ENCODE measurements around the gene SLC6A15. TPM values are rescaled to one million over a fixed set of nuclear protein-coding genes. Genes with fewer than 3 reads are reported as not detected.

The SLC6A15 gene
- total and polyA plus RNA-seq, 2 of the 13 experiments (the other 11 are each of a cell fraction or from before 2014, with no cell fraction given) = not detected

DNA sequence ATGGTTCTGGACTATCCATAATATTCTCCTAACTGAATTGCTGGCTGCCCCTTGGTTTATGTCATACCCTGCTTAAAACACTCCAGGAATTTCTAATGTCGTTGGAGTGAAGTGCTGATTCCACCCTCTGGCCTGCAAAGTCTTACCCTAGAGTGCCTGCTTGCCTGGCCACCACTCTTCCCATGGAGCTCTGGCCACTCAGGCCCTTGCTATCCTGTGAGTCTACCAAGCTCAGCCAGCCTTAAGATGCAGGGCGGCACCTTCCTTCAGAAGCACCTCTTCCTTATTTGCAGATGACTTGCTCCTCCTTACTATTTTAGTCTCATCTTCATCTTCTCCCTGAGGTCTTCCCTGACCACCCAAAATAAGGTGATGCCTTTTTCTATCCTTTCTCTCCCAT, 35.3 kb downstream of the SLC6A15 start:
- H2AFZ ChIP-seq (ENCODE audit: low read length) = no peak overlapping the region
- in situ Hi-C loops (cut with HindIII; ENCODE audit: extremely low pct_ligation_motif_present, low pct_unique_long_range_greater_than_20kb) = no loop called here

More for the DNA sequence above, 35.3 kb downstream of the SLC6A15 start:
- H3K4me1 ChIP-seq (ENCODE audit: insufficient read depth, low read length) = no peaks in the 10 kb centered on the region
- no peak overlapping the region for H3K27ac ChIP-seq (ENCODE audit: extremely low read length, insufficient read depth, low read length)
- H3K4me2 ChIP-seq (ENCODE audit: low read depth, low read length) = no peak overlapping the region
- no peaks in the 10 kb centered on the region for H3K36me3 ChIP-seq (replicated peaks in 1 of 2; ENCODE audit: control insufficient read depth in 1 of 2, insufficient read depth in 2 of 2, low read length in 2 of 2)
- FAIRE-seq = no peak
- no peaks in the 10 kb centered on the region for H3K79me2 ChIP-seq (ENCODE audit: insufficient read depth, low read length)
- BruUV-seq (replicated peaks) = no TSS peak
- DNase-seq (ENCODE audit: low spot score) = no peak
- no peak for ATAC-seq
- CTCF ChIA-PET (ENCODE audit: low intra/inter-chr PET ratio, low total read pairs) = no interaction called here
- no peaks in the 10 kb centered on the region for H4K20me1 ChIP-seq (ENCODE audit: insufficient read depth, low read length)
- H3K27me3 ChIP-seq (ENCODE audit: control insufficient read depth in 1 of 2, insufficient read depth in 2 of 2, low read length in 2 of 2) = no peaks in the 10 kb centered on the region
- TF ChIP-seq ZNF44 (CRISPR knock-in tag; IDR thresholded peaks at IDR 0.05) (no peak), JDP2 (CRISPR knock-in tag; IDR thresholded peaks at IDR 0.05; ENCODE audit: borderline replicate concordance) (no peak), ZNF619 (CRISPR knock-in tag; IDR thresholded peaks at IDR 0.05) (no peak), POGZ (CRISPR knock-in tag; IDR thresholded peaks at IDR 0.05) (no peak), NR1H2 (CRISPR knock-in tag; IDR thresholded peaks at IDR 0.05; ENCODE audit: borderline replicate concordance, low read depth) (no peak), TMF1 (CRISPR knock-in tag; IDR thresholded peaks at IDR 0.05; ENCODE audit: low read depth) (no peak), DPF2 (CRISPR knock-in tag; IDR thresholded peaks at IDR 0.05; ENCODE audit: borderline replicate concordance, low read depth) (no peak), EHMT2 (IDR thresholded peaks at IDR 0.05; ENCODE audit: borderline replicate concordance, low read depth, low read length) (no peak), RBAK (CRISPR knock-in tag; IDR thresholded peaks at IDR 0.05) (no peak), SMC3 (IDR thresholded peaks at IDR 0.05; ENCODE audit: low read length) (no peak), ZNF496 (CRISPR knock-in tag; IDR thresholded peaks at IDR 0.05; ENCODE audit: insufficient replicate concordance) (no peak), ZNF263 (CRISPR knock-in tag; IDR thresholded peaks at IDR 0.05) (no peak), ASH2L (IDR thresholded peaks at IDR 0.05; ENCODE audit: insufficient read length, low read depth, low read length) (no peak)
- TF ChIP-seq, protein P1, sequence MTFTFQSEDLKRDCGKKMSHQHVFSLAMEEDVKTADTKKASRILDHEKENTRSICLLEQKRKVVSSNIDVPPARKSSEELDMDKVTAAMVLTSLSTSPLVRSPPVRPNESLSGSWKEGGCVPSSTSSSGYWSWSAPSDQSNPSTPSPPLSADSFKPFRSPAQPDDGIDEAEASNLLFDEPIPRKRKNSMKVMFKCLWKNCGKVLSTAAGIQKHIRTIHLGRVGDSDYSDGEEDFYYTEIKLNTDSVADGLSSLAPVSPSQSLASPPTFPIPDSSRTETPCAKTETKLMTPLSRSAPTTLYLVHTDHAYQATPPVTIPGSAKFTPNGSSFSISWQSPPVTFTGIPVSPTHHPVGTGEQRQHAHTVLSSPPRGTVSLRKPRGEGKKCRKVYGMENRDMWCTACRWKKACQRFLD (CRISPR knock-in tag; IDR thresholded peaks at IDR 0.05; ENCODE audit: borderline replicate concordance) = no peak
- TF ChIP-seq, protein P2, sequence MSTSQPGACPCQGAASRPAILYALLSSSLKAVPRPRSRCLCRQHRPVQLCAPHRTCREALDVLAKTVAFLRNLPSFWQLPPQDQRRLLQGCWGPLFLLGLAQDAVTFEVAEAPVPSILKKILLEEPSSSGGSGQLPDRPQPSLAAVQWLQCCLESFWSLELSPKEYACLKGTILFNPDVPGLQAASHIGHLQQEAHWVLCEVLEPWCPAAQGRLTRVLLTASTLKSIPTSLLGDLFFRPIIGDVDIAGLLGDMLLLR (CRISPR knock-in tag; IDR thresholded peaks at IDR 0.05) = no peak
- TF ChIP-seq, protein P3, sequence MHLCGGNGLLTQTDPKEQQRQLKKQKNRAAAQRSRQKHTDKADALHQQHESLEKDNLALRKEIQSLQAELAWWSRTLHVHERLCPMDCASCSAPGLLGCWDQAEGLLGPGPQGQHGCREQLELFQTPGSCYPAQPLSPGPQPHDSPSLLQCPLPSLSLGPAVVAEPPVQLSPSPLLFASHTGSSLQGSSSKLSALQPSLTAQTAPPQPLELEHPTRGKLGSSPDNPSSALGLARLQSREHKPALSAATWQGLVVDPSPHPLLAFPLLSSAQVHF (CRISPR knock-in tag; IDR thresholded peaks at IDR 0.05) = no peak
- TF ChIP-seq, protein P4, sequence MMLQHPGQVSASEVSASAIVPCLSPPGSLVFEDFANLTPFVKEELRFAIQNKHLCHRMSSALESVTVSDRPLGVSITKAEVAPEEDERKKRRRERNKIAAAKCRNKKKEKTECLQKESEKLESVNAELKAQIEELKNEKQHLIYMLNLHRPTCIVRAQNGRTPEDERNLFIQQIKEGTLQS (CRISPR knock-in tag; IDR thresholded peaks at IDR 0.05) = no peak
- no peak overlapping the region for H3K4me3 ChIP-seq (replicated peaks in 1 of 3; ENCODE audit: insufficient read depth in 1 of 3, low read depth in 2 of 3, low read length in 3 of 3)
- POLR2A ChIA-PET = no interaction called here
- intact Hi-C loops (cut with micrococcal nuclease; ENCODE audit: unreplicated experiment) = no loop called here
- H3K9ac ChIP-seq (ENCODE audit: insufficient read depth, low read depth, low read length) = no peak overlapping the region
- no peaks in the 10 kb centered on the region for H3K9me3 ChIP-seq (ENCODE audit: low read length)
- WGBS (ENCODE audit: low lambda C conversion rate) = 0% methylated on average over 2 of the region's 2 CpGs
